Stimulated activated effector memory CD8-positive, alpha-beta T cell treated with anti-CD3 and anti-CD28 coated beads, Interleukin-12 subunit alpha, Interleukin-12 subunit beta, amount 100 ng/mL, for 72 hours (primary cell): Measurements from ENCODE around the gene TTC5.
"Not testable (repeated sequence)": the region's sequence is repeated elsewhere in the genome, so short reads cannot be mapped to it uniquely, and the experiment has no call there.

Experiments
- ATAC-seq: fragments of 150-1000 bp; cut with Tn5 transposase; 2 replicates; pipeline ENCODE4 v1.10.0; 2021
- DNase-seq, 2 donors: peaks; one replicate each; pipeline ENCODE4 v3.0.0; 2021 to 2022; ENCODE audit warnings: low spot score in 2 of 2
- H3K27ac Mint-ChIP-seq: one replicate; pipeline ENCODE4 v1.8.0; 2022; ENCODE audit warnings: mild to moderate bottlenecking, mixed read lengths
- H3K36me3 Mint-ChIP-seq: one replicate; pipeline ENCODE4 v1.8.0; 2022; ENCODE audit warnings: mild to moderate bottlenecking, mixed read lengths
- H3K4me1 Mint-ChIP-seq: one replicate; pipeline ENCODE4 v1.8.0; 2022; ENCODE audit warnings: mixed read lengths
- H3K4me3 Mint-ChIP-seq: one replicate; pipeline ENCODE4 v1.8.0; 2022; ENCODE audit warnings: mild to moderate bottlenecking, mixed read lengths
- H3K9me3 Mint-ChIP-seq: one replicate; pipeline ENCODE4 v1.8.0; 2022; ENCODE audit warnings: mixed read lengths

TTC5 gene

GRCh38 chr14:20329355-20329754, 23.6 kb upstream of the TTC5 start:
- Mint-ChIP-seq H3K4me1 (peaks cover 28% of the 10 kb centered on the region), H3K27ac (no peak overlapping the region), H3K36me3 (peaks cover 70% of the 10 kb centered on the region), H3K9me3 (no peaks in the 10 kb centered on the region), H3K4me3 (no peak overlapping the region)
- ATAC-seq: no peak
- DNase-seq: no peak

DNA sequence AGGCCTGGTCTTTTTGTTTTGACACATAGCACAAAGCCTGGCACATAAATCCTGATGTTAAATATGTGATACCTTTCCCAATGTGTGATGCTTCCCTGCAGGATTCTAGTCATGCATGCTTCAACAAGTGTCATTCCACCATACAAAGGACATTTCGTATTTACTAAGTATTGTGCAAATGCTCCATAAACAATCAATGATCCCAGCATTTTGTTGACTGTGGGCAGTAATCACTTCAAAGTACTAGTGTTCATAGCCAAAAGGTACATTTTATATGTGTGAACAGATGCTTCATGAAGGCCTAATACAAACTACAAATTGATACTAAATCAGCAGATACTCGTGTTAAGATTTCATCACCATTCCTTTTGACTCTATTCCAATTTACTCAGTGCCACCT, 23.0 kb upstream of the TTC5 start:
- Mint-ChIP-seq H3K4me3 (no peak overlapping the region), H3K36me3 (peaks cover 77% of the 10 kb centered on the region), H3K27ac (no peak overlapping the region), H3K4me1 (peaks cover 28% of the 10 kb centered on the region), H3K9me3 (no peaks in the 10 kb centered on the region)
- ATAC-seq (no peak), DNase-seq (no peak)

- peaks cover 92% of the 10 kb centered on the region for H3K36me3 Mint-ChIP-seq
- no peak overlapping the region for H3K4me3 Mint-ChIP-seq
- no peaks in the 10 kb centered on the region for H3K9me3 Mint-ChIP-seq
- H3K27ac Mint-ChIP-seq: peak overlapping the region; percentile 12
- H3K4me1 Mint-ChIP-seq: peaks cover 28% of the 10 kb centered on the region
- DNase-seq (no peak), ATAC-seq (no peak)
Measured at GRCh38 chr14:20327005-20327869, 21.5 kb upstream of the TTC5 start.

DNA sequence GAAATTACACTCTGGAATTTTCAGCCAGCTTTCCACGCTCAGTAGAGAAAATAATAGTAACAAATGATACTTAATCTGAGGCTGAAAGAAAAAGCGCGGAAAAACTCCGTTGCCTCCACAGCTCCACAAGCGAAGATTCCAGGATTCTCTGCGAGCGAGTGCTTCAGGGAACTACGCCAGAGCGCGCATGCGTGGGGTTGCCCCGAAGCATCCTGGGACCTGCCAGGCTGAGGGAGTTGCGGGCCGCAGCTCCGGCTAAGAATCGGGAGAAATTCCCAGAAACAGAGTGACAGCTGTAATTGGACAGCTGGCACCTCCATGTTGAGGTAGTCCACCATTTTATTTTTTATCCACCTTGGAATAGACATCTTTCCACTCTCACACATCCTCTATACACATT, 12.0 kb upstream of the TTC5 start:
- ATAC-seq (no peak), DNase-seq (no peak)
- no peaks in the 10 kb centered on the region for H3K9me3 Mint-ChIP-seq
- H3K36me3 Mint-ChIP-seq: peaks cover 100% of the 10 kb centered on the region
- H3K4me3 Mint-ChIP-seq: no peak overlapping the region
- no peaks in the 10 kb centered on the region for H3K4me1 Mint-ChIP-seq
- no peak overlapping the region for H3K27ac Mint-ChIP-seq

- Mint-ChIP-seq H3K36me3 (peaks cover 86% of the 10 kb centered on the region), H3K27ac (no peak overlapping the region), H3K9me3 (no peaks in the 10 kb centered on the region), H3K4me1 (no peaks in the 10 kb centered on the region), H3K4me3 (no peak overlapping the region)
- DNase-seq: no peak
- no peak for ATAC-seq
Measured at GRCh38 chr14:20314026-20314425, 8.3 kb upstream of the TTC5 start.

- no peak for ATAC-seq
- Mint-ChIP-seq H3K27ac (peak overlapping the region; percentile 61), H3K9me3 (no peaks in the 10 kb centered on the region), H3K36me3 (peaks cover 28% of the 10 kb centered on the region), H3K4me3 (peak overlapping the region; percentile 74), H3K4me1 (peaks cover 27% of the 10 kb centered on the region)
- no peak for DNase-seq
Measured at GRCh38 chr14:20306079-20306423, 300 bp upstream of the TTC5 start.

GRCh38 chr14:20302042-20302755, 3.6 kb downstream of the TTC5 start:
- Mint-ChIP-seq H3K9me3 (no peaks in the 10 kb centered on the region), H3K4me1 (peaks cover 33% of the 10 kb centered on the region), H3K36me3 (peaks cover 56% of the 10 kb centered on the region), H3K27ac (peak overlapping the region; percentile 10), H3K4me3 (no peak overlapping the region)
- no peak for DNase-seq
- ATAC-seq: peak; percentile 71

DNA sequence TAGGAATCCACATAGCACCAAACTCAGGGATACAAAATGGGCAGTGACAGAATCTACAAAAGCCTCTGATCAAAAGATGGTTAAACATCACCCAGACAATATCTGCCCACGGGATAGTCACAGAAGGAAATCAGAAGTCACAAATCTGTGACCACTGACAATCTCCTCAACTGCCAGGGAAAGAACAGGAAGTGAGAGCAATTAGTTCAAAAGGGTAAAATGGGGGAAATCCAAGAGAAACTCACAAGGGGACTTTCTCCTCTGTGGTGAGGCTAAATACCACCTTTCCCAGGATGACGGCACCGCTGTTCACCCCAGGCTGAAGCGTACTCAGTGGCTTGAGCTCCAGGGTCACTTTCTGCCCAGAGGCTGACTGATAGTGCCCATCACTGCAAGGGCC, 10.7 kb downstream of the TTC5 start:
- Mint-ChIP-seq H3K9me3 (no peaks in the 10 kb centered on the region), H3K4me1 (peaks cover 5% of the 10 kb centered on the region), H3K4me3 (no peak overlapping the region), H3K27ac (peak overlapping the region; percentile 26), H3K36me3 (peaks cover 93% of the 10 kb centered on the region)
- no peak for DNase-seq
- peak; percentile 63 for ATAC-seq

- ATAC-seq (no peak), DNase-seq (no peak)
- no peaks in the 10 kb centered on the region for H3K9me3 Mint-ChIP-seq
- H3K4me3 Mint-ChIP-seq: no peak overlapping the region
- peaks cover 4% of the 10 kb centered on the region for H3K4me1 Mint-ChIP-seq
- peak overlapping the region; percentile 26 for H3K27ac Mint-ChIP-seq
- H3K36me3 Mint-ChIP-seq: peaks cover 92% of the 10 kb centered on the region
Measured at GRCh38 chr14:20294636-20295035, 11.1 kb downstream of the TTC5 start.

GRCh38 chr14:20281998-20282397, 23.8 kb downstream of the TTC5 start:
- ATAC-seq, DNase-seq, H3K4me3 Mint-ChIP-seq, H3K27ac Mint-ChIP-seq, H3K9me3 Mint-ChIP-seq: not testable (repeated sequence)
- Mint-ChIP-seq H3K4me1 (peaks cover 23% of the 10 kb centered on the region), H3K36me3 (peaks cover 53% of the 10 kb centered on the region)

- H3K9me3 Mint-ChIP-seq, DNase-seq, H3K4me3 Mint-ChIP-seq, ATAC-seq: not testable (repeated sequence)
- H3K36me3 Mint-ChIP-seq: peaks cover 38% of the 10 kb centered on the region
- peaks cover 23% of the 10 kb centered on the region for H3K4me1 Mint-ChIP-seq
- peak overlapping the region; percentile 73 for H3K27ac Mint-ChIP-seq
Measured at GRCh38 chr14:20280265-20280664, 25.5 kb downstream of the TTC5 start.

GRCh38 chr14:20278414-20278813, 27.3 kb downstream of the TTC5 start:
- Mint-ChIP-seq H3K9me3 (peaks cover 8% of the 10 kb centered on the region), H3K4me1 (peaks cover 23% of the 10 kb centered on the region), H3K4me3 (no peak overlapping the region), H3K27ac (no peak overlapping the region), H3K36me3 (peaks cover 38% of the 10 kb centered on the region)
- DNase-seq (no peak), ATAC-seq (no peak)

DNA sequence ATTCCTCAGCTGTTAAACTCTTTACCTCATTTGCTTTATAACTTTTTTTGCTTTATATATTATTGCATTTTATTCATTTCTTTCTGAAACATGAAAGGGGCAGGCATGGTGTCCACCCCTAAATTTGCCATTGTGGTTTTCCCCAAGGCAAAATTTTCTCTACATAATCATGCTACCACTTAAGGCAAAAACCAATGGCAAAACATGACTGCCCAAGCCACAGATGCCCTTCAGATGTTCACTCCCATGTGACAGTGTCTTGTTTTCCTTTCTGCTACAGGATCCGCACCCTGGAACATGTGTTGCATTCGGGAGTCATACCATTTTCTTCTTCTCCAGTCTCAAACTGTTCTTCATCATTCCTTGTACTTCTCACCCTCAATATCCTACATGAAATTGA, 28.3 kb downstream of the TTC5 start:
- Mint-ChIP-seq H3K4me3 (no peak overlapping the region), H3K27ac (no peak overlapping the region), H3K36me3 (peaks cover 31% of the 10 kb centered on the region), H3K9me3 (peaks cover 13% of the 10 kb centered on the region), H3K4me1 (peaks cover 23% of the 10 kb centered on the region)
- DNase-seq: no peak
- ATAC-seq: no peak

- Mint-ChIP-seq H3K9me3 (peaks cover 23% of the 10 kb centered on the region), H3K4me3 (no peak overlapping the region), H3K4me1 (peaks cover 6% of the 10 kb centered on the region), H3K27ac (no peak overlapping the region), H3K36me3 (peaks cover 6% of the 10 kb centered on the region)
- no peak for DNase-seq
- no peak for ATAC-seq
Measured at GRCh38 chr14:20274062-20274461, 31.7 kb downstream of the TTC5 start.

- ATAC-seq, H3K27ac Mint-ChIP-seq, H3K9me3 Mint-ChIP-seq, H3K4me1 Mint-ChIP-seq, H3K4me3 Mint-ChIP-seq, DNase-seq, H3K36me3 Mint-ChIP-seq: not testable (repeated sequence)
Measured at GRCh38 chr14:20264361-20264760, 41.4 kb downstream of the TTC5 start.

- Mint-ChIP-seq H3K4me3 (no peak overlapping the region), H3K4me1 (no peaks in the 10 kb centered on the region), H3K9me3 (no peaks in the 10 kb centered on the region), H3K27ac (no peak overlapping the region), H3K36me3 (no peaks in the 10 kb centered on the region)
- ATAC-seq: no peak
- no peak for DNase-seq
Measured at GRCh38 chr14:20262642-20263128, 43.1 kb downstream of the TTC5 start.
